Islet of Langerhans (tissue), 1 donor: ENCODE measurements around the gene ADAMTS17.
"Not testable (repeated sequence)": the region's sequence is repeated elsewhere in the genome, so short reads cannot be mapped to it uniquely, and the experiment has no call there.

Experiments used
- FAIRE-seq: peaks from one replicate; lab custom pipeline; 2011; peaks lifted over from hg19 to GRCh38; lab: Jason Lieb, UNC

ADAMTS17 gene

DNA sequence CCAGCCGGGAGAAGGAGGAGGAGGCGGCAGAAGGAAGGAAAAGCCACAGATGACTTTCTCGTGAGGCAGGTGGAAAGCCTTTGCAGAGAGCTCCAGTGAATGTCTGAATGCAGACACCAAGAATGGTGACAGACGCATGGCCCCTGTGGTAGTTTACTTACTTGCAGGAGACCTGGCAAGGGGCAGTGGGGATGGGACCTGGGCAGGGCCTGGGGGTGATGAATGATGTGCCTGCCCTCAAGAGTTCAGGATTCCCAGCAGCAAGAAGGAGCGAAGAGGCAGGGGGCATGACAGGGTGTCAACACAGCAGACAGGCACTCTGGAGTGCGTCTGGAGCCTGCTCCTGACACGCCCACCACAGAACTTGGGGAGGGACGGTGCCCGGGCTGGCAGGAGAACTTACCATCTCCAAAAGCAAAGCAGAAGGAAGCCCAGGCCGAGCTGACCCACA lies 348.1 kb downstream of the ADAMTS17 start:
- FAIRE-seq, result no peak

DNA sequence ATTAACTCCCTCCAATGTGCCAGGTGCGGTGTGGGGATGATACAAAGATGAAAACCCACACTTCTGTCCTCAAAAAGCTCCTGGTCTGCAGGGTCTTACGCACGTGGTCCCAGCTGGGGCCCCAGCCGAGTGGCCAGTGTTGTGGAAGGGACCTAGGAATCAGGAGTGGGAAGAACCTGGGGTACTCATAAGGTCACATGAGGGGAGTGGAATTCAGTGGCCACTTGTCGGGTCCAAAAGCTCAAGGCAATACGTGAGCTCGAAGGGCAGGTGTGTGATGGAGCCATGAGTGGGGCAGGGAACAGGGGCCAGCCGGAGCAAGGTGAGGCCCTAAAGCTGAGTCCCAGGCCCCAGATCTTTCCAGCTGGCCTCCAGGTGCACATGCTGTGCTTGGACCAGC lies 348.5 kb downstream of the ADAMTS17 start:
- FAIRE-seq, result no peak

DNA sequence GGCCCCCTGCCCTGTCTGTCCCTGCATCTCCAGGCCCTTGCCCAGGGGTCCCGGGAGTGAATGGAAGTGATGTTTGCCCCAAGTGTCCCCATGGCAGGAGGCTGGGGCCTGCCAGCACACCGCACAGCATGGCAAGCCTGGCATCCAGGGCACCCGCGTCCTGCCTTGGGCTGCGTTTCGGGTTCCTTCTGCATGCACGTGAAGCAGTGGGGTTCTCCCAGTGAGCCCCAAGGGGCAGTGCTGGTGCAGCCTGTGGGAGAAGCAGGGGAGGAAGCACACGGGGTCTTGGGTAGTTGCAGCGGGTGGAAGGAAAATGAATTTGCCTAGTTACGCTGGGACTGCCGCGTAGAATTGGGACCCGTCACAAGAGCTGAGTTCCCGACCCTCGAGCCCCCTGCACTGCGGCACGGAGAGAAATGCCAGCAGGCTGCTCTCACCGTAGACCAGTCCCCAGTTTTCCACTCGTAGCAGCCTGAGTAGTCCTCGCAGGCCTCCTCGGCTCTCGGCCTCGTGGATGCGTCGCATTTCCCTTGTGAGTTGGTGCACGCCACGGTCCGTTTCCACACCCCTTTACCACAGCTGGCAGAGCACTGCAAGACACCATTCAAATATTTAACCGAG lies 349.1 kb downstream of the ADAMTS17 start:
- no peak for FAIRE-seq

DNA sequence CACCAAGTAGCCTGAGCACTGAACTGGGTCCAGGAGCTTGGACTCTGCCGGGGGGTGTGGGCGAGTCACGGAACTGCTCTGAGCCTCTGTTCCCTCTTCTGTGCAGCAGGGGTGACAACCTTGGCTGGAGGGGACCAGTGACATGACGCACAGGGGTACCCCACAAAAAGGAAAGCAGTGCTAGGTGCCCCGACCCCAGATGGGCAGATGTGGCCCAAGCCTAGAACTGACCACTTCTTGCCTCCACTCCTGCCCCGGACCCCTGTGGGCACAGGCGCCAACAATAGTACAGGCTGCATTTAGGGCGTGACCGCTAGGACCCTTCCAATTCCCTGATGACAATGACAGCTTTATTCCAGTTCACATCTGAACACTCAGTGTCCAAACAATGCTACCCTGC lies 352.7 kb downstream of the ADAMTS17 start:
- FAIRE-seq, result no peak

DNA sequence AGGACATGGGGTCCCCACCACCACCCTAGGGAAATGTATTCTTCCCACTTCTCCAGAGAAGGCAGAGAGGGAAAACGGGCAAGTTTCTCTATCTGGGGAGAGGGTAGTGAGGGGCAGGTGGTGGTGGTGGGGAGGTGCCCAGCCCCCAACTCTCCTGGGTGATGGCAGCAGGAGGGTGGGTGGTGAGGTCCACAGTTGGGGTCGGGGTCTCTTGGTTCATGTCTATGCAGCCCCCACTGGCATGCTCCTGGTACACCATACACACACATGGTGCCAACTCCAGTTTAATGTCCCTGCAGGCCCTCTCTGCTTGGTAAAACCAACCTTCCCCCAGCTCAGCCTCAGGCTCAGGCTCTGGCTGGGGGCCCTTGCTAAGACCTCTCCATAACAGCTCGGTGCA lies 354.1 kb downstream of the ADAMTS17 start:
- FAIRE-seq, result no peak

DNA sequence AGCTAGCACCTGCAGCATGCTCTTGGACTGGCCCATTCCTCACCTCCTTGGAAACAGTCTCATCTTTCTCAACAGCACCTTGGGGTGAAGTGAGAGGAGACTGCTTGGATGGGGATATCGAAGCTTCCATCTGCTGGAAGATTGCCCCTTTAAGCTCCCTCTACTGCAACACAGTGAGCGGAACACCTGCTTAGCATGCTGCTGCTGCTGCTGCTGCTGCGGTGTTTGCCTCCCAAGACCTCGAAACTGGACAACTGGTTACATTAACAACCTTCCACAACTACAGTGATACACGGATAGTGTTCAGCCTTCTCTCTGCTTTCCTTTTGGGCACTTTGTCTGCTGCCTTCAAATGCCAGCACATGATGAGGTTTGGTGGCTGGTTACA lies 354.7 kb downstream of the ADAMTS17 start:
- no peak for FAIRE-seq

DNA sequence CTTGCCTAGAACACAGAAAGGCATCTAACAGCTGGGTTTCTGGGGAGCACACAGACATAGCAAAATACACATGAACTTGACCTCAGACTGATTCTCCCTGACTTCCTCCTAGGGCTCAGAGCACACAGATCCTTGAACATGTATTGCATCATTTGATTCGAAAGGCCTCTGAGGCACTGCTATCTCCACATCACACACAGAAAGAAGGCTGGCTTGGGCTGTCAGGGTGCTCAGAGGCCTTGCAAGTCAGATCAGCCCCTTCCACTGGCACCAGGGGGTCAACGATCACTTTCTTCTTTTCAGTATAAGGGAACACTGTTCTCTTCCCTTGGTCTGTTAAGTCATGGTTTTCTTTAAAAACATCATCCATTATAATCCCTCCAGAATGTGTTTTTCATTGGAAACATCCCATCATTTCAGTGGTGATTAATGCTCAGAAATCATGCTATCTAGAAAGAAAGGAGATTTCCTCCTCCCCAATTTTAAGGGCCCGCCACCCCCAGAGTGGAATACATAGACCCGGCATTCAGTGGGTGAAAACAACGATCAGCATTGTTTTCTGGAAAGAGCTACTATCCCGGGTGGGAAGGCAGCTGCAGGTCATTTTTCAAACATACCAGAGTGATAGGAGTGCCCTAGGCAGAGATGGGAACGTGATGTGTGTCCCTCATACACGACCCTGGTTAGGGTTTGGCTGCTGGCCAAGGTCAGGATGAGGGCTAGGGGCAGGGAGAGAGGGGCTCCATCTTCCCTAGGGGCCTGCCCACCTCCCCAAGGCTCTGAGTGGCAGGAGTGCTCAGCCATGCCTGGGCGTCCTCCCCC lies 355.3 kb downstream of the ADAMTS17 start:
- no peak for FAIRE-seq

DNA sequence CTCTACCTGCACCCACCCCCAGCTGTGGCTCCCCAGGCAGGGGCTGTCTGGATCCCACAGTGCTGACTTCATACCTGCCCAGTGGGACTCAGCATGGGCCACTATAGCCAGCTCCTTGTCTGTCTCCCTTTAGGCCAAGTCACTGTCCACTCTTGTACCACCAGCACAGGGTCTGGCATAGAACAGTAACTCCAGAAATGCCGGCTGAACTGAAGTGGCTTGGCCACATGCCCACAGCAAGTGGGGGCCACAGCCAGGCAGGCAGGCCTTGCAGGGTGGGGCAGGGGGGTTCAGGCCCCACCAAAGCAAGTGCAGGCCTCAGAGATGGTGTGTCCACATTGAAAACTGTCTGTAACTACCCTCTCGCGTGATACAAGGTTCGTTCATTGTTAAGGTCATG lies 355.9 kb downstream of the ADAMTS17 start:
- FAIRE-seq, result no peak

DNA sequence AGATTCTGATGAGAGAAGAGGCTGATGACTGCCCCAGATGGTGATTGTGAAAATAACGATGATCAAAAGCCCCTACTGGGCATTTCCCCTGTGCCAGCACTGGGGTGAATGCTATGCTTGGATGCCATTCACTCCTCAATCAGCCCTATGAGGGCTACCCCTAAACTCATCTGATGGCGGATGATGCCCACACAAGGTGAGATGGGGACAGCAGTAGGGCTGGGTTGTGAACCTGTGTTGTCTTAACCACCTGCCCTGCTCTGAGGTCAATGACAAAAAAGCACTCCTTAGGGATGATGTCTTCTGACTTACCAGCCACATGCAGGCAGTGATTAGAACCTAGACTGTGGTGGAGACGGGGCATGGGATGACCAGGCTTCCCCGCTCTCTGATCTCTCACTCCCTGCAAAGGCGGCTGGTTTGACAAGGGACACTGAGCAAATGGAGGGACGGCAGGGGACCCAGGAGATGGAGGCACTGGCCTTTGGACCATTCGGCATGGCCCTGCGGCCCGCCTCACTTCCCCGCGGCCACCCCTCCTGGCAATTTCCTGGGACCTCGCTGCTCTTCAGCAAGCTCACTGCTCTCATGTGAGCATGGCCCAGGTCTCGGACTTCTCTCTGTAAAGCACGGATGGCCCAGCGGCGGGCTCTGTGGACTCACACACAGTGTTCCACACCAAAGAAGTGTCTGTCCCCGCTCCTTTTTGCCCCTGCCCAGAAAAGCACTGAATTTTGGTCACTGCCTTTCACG lies 357.1 kb downstream of the ADAMTS17 start:
- FAIRE-seq, result no peak

DNA sequence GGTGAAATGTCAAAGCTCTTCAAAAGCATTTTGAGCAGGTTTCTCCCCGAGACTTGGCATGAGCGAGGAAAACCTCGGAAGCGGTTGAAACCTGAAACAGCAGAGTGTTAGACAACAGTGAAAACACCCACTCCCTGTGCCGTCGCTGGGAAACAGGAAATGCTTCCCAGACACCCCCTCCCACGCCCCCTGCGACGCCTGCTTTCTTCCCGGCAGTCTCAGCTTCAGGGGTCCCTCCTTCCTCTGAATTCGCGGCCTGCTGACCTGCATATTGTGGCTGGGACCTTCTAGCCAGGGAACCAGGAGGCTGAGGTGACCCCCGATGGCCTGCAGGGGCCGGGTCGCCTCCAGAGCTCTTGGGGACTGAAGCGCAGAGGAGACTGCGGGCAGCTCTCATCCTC lies 357.9 kb downstream of the ADAMTS17 start:
- FAIRE-seq, result no peak

DNA sequence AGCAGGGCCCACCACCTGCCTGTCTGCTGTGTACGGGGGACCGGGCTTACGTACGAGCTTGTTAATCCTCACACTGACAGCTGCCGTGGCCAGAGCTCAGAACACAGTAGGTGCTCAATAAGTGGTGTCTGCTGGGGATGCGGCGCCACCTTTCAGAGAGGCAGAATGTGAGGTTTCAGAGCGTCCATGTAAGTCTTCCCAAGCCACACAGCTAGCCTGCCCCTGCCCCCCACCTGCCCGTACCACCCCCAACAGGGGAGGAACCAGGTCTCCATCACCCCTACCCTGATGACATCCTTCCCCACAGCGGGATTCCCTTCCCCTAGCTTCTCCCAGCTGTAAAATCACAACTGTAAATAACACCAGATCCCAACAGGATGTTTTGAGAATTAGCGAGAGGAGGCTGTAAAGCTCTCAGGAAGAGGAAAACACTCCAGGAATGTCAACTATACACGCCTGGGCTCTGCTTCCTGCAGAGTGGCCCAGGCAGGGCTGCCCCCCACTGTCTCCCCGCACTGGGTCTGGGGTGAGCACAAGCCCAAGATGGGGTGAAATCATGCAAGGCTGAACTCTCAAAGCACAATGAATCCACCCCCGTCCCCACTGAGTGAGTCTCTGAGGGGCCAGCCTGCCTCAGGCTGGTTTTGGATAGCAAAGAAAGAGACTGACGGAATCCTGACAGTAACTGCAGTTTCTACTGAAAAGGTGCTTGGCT lies 358.4 kb downstream of the ADAMTS17 start:
- no peak for FAIRE-seq

DNA sequence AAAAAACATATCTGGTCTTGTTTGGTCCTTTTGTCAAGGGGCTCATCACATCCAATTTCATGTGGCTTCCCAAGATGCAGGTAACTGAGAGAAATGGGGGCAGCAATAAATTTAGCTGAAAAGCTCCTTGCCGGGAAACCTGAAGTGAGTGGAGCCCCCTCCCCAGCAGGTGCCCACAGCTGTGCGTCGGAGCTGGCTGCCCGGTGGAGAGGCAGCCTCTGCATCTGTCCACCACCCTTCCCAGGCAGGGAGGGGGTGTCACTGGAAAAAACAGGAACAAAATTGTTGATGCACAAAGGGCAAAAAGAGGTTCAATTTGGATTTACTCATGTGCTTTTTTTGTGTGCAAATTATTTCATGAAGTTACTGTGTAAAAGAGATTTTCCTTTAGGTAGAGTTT lies 359.1 kb downstream of the ADAMTS17 start:
- FAIRE-seq, result no peak

DNA sequence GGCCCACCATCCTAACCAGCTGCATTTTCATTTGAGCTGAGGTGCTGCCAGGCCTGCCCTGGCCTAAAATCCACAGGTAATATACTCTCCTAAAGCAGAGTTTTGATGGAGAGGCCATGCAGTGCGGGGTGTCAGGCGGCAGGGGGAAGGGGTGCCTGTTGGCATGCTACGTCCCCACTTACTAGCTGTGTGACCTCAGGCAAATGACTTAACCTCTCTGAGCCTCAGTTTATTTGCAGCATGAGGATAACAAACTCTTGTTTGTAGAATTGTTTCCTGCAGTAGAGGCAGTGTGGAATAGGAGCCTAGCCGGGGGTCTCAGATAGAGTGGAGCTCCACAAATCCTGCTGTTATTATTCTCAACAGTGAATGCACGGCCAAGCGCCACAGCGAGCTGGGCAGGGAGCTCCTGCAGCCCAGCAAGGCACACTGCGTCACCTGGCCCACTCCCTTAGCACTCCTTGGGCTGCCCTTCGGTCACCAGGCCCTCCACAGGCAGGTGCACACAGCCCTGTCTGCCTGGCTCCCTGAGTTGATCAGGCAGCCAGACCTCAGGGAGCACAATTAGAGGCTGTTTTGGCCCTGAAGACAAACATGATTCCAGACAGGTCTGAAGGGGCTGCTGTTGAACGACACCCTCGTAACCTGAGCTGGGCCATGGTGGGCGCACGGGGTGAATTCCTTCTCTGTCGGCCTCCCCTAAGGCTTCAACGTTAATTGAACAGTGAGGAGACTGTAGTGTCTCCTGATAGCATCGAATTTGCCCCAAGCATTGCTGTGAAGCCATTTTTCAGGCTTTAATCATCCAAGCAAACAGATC lies 359.7 kb downstream of the ADAMTS17 start:
- no peak for FAIRE-seq

DNA sequence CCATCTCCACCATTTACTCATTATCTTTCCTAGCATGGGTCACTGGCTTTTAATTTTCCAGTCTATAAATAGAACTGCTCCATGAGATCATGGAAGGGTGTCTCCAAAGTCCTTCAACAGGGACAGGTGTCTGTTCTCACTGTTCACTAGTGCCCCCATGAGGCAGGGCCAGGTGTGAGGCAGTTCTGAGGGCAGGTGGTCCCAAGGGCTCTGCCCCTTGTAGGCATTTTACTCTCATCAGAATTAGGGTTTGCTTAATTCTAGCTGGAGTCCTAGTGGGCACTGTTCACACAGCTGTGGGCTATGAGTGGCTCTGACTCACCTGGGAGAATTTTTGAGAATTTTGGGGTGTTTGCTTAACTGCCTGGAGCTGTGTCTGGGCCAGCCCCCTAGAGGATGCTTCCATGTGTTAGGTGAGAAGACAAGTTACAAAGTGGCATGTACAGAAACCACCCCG lies 360.6 kb downstream of the ADAMTS17 start:
- FAIRE-seq, result no peak

DNA sequence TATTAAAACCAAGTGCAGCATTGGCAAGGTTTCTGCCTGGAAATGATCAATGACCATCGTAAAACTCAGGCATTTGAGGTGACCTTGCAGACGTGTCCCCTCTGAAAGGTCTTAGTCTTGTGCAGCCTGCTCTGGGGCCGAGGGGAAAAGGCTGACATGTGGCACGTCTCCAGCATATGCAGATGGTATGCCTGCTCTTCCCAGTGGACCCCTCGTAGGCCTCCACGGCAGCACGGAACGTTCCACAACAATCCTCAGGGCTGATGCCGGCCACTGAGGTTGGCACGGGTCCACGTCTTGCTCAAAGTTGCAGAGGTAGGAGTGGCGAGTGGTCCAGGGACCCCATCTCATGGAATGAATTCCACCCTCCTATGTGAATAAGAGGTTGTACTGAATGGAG lies 361.0 kb downstream of the ADAMTS17 start:
- no peak for FAIRE-seq

DNA sequence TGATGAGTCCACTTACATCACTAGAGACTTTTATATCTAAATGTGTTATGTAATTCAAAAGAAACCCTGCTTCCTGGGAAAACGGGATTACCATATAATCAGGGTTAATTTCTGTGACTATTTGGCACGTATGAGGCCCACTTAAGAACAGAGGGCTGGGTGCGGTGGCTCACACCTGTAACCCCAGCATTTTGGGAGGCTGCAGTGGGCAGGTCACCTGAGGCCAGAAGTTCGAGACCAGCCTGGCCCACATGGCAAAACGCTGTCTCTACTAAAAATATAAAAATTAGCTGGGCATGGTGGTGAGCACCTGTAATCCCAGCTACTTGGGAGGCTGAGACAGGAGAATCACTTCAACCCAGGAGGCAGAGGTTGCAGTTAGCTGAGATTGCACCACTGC lies 361.9 kb downstream of the ADAMTS17 start:
- FAIRE-seq, result not testable (repeated sequence)

DNA sequence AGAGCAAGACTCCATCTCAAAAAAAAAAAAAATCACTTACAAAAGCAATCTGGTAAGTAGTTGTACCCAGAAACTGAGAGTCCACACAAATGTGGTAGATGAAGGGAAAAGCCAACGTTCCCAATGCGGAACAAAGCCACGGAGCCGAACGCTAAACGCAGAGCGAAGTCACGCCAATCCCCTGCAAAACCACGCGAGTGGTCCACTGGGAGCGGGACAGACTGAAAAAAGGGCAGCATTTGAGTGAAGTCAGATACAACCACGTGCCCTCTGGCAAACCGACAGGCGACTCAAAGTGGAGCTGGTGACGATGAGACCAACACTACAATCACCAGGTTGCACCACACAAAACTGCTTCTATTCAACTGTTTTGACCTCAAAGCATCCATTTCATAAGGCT lies 362.4 kb downstream of the ADAMTS17 start:
- no peak for FAIRE-seq

DNA sequence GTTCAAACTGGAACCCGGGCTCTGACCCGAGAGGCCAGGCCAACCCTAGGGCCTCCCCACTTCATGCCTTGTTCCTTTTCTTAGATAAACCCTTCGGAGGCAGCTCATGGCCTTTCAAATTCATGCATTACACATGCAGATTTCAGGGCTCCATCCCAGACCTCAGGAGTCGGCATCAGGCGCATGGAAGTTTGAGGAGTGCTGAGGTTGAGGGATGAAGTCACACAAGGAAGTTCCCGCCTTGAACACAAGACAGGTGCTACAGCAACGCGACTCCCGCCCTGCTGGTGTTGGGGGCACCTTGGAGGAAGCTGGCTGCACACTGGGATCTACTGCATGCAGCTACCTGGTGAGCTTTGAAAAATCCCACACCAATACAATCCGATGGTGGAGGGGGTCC lies 363.3 kb downstream of the ADAMTS17 start:
- no peak for FAIRE-seq

DNA sequence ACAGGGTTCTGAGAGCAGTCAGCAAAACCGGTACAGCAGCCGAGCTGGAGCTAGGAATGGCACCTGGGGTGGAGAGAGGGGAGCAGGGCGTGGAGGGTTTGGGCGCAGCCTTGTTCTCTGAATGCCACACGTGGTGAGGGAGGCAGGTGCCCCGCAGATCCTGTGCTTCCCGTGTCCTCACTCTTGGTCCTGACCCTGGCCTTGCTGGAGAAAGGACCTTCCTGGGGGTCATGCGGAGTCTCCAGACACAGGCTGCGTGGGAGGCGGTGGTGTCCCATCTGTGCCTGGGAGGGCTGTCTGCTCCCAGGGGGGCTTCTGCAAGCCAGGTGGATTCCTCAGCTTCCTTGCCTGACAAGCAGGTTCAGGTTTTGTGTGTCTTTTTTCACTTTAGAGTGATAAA lies 363.8 kb downstream of the ADAMTS17 start:
- FAIRE-seq, result no peak

DNA sequence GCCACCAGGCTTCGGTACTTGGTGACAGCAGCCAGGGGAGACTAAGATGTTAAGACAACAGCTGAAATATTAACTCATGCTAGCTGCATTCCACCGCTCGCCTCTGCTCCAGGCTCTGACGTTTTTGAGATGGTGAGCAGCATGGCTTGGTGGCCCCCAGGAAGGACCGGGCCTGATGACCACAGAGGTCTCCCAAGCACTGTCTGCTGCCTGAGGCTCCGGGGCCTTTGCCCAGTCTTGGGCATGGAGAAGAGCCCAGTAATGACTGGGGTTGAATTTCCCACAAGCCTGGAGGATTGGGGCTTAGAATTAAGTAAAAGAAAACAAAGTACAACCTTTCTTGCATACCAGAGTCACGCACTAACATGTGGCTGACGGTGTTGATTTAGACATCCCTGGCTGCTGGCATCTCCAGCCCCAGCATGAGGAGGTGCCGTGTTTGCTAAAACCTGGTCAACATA lies 364.9 kb downstream of the ADAMTS17 start:
- FAIRE-seq, result no peak

DNA sequence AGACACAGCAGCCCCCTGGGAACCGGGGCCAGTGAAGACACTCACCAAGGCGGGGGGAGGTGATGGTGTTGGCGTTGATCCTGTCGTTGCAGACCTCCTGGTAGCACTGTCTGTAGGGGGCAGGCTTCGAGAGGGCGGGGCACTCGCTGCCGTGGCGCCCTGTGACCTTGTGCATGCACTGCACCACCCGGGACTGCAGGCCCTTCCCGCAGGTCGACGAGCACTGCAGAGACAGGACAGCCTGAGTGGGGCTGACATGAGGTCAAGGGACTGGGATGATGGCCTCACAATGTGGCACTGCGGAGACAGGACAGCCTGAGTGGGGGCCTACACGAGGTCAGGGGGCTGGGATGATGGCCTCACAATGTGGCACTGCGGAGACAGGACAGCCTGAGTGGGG lies 365.8 kb downstream of the ADAMTS17 start:
- FAIRE-seq, result no peak

DNA sequence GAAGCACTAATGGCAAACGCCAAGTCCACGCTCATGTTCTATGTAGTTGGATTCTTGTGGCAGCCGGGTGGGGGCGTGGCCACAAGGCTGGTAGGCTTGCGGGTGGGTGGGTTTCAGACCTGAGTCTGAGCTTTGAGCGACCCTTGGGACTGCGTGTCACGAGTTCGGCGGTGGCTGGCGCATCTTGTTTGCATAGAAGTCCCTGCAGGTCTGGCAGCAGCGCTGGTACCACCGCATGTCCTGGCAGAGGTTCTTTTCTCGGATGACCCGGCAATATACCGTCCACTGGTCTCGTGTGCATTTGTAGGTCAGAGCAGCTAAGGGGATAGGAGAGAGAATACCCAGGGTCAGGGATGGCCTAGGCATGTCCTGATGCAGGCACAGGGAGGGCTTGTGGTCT lies 367.5 kb downstream of the ADAMTS17 start:
- no peak for FAIRE-seq
